Measurements from ENCODE around the gene PANK4.

GRCh38 chr1:2561898-2562895 lies 35.8 kb upstream of the PANK4 start:
- TF ChIP-seq, protein P1, sequence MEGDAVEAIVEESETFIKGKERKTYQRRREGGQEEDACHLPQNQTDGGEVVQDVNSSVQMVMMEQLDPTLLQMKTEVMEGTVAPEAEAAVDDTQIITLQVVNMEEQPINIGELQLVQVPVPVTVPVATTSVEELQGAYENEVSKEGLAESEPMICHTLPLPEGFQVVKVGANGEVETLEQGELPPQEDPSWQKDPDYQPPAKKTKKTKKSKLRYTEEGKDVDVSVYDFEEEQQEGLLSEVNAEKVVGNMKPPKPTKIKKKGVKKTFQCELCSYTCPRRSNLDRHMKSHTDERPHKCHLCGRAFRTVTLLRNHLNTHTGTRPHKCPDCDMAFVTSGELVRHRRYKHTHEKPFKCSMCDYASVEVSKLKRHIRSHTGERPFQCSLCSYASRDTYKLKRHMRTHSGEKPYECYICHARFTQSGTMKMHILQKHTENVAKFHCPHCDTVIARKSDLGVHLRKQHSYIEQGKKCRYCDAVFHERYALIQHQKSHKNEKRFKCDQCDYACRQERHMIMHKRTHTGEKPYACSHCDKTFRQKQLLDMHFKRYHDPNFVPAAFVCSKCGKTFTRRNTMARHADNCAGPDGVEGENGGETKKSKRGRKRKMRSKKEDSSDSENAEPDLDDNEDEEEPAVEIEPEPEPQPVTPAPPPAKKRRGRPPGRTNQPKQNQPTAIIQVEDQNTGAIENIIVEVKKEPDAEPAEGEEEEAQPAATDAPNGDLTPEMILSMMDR (conservative IDR thresholded peaks at IDR 0.05; ENCODE audit: low read depth, low read length) = peak; percentile 28; the same call in 1 of the 2 replicates
- no peak for TF ChIP-seq EZH2 (IDR thresholded peaks at IDR 0.05; ENCODE audit: borderline replicate concordance, low read depth, low read length, poor library complexity, severe bottlenecking)

Measured in A673 (cell line).